Smooth muscle cell (in vitro differentiated cells): ENCODE results near the gene OBP2B. TPM values are rescaled to one million over a fixed set of nuclear protein-coding genes. Genes with fewer than 3 reads are reported as not detected.

Experiments used
- DNase-seq: peaks from one replicate; lab custom pipeline; 2025; ENCODE audit not compliant: unreplicated experiment; lab: John Stamatoyannopoulos, UW
- H2AFZ ChIP-seq: fragments of 200-600 bp; sonication (generic); 2 replicates; pipeline ENCODE4 v1.6.0; 2016; ENCODE audit warnings: antibody characterized with exemption, low read depth, mild to moderate bottlenecking
- H3F3A ChIP-seq: fragments of 200-600 bp; sonication (generic); 2 replicates; pipeline ENCODE4 v1.6.0; 2017; ENCODE audit warnings: antibody characterized with exemption, low read depth
- H3K27ac ChIP-seq: fragments of 200-600 bp; sonication (generic); 2 replicates; pipeline ENCODE4 v1.5.1; 2016; ENCODE audit warnings: low read depth, mild to moderate bottlenecking
- H3K27me3 ChIP-seq: fragments of 200-600 bp; sonication (generic); 2 replicates; pipeline ENCODE4 v1.6.1; 2016; ENCODE audit warnings: low read depth, mild to moderate bottlenecking
- H3K36me3 ChIP-seq: fragments of 200-600 bp; sonication (generic); 2 replicates; pipeline ENCODE4 v1.5.1; 2016; ENCODE audit warnings: low read depth
- H3K4me1 ChIP-seq: fragments of 200-600 bp; sonication (generic); 2 replicates; pipeline ENCODE4 v1.5.1; 2016; ENCODE audit warnings: low read depth
- H3K4me2 ChIP-seq: fragments of 200-600 bp; sonication (generic); 2 replicates; pipeline ENCODE4 v1.6.0; 2016; ENCODE audit warnings: mild to moderate bottlenecking
- H3K4me3 ChIP-seq: fragments of 200-600 bp; sonication (generic); 2 replicates; pipeline ENCODE4 v1.5.1; 2016; ENCODE audit warnings: mild to moderate bottlenecking
- H3K79me2 ChIP-seq: fragments of 200-600 bp; sonication (generic); 2 replicates; pipeline ENCODE4 v1.6.0; 2016; ENCODE audit warnings: low read depth, mild to moderate bottlenecking
- H3K9ac ChIP-seq: fragments of 200-600 bp; sonication (generic); 2 replicates; pipeline ENCODE4 v1.6.0; 2016; ENCODE audit warnings: low read depth
- H3K9me3 ChIP-seq: fragments of 200-600 bp; sonication (generic); replicated peaks from 2 replicates; pipeline ENCODE4 v1.5.1; 2016; ENCODE audit warnings: low read depth
- H4K20me1 ChIP-seq: fragments of 200-600 bp; sonication (generic); 2 replicates; pipeline ENCODE4 v1.6.0; 2016; ENCODE audit warnings: low read depth
- CTCF ChIP-seq: fragments of 200-600 bp; sonication (generic); IDR thresholded peaks from 2 replicates; pipeline ENCODE4 v1.5.1; 2017; ENCODE audit warnings: borderline replicate concordance, mild to moderate bottlenecking, antibody characterized with exemption; ENCODE audit not compliant: insufficient read depth, poor library complexity, severe bottlenecking
- WGBS: methylation state at CpG from one replicate; pipeline ENCODE4 v1.1.7; 2016; ENCODE audit warnings: low lambda C conversion rate; 5-methylcytosine and 5-hydroxymethylcytosine counted together
- polyA plus RNA-seq: library from polyadenylated mRNA; unstranded; fragments of >200 nt; fragmentation: Nextera tagmentation; extraction: Ambion mirVana; gene quantifications from 2 replicates; pipeline ENCODE4 v1.2.1, GENCODE V29; 2016
- total RNA-seq: library from RNA; depleted of rRNA; stranded (reverse); fragments of >200 nt; gene quantifications from 2 replicates; pipeline ENCODE4 v1.2.3, GENCODE V29; 2014

Gene OBP2B
- total and polyA plus RNA-seq, 2 experiments from 2014 or later: not detected

- H3K27me3 ChIP-seq: no peaks in the 10 kb centered on the region
- peak overlapping the region; percentile 81 for H3K4me3 ChIP-seq
- peak overlapping the region; percentile 93 for H2AFZ ChIP-seq
- peaks cover 10% of the 10 kb centered on the region for H3F3A ChIP-seq
- H3K4me2 ChIP-seq: peak overlapping the region; percentile 97
- H3K4me1 ChIP-seq: no peaks in the 10 kb centered on the region
- no peaks in the 10 kb centered on the region for H3K9me3 ChIP-seq
- no peak for TF ChIP-seq CTCF
- peaks cover 6% of the 10 kb centered on the region for H4K20me1 ChIP-seq
- no peak for DNase-seq
- H3K79me2 ChIP-seq: no peaks in the 10 kb centered on the region
- no peaks in the 10 kb centered on the region for H3K36me3 ChIP-seq
- peak overlapping the region; percentile 67 for H3K9ac ChIP-seq
- WGBS: 54% methylated on average over 45 of the region's 54 CpGs
- no peak overlapping the region for H3K27ac ChIP-seq
These were observed 46.1 kb downstream of the OBP2B start for GRCh38 chr9:133162861-133163503.

- Histone ChIP-seq H2AFZ (no peak overlapping the region), H3K4me2 (no peak overlapping the region), H3K36me3 (no peaks in the 10 kb centered on the region), H3K4me3 (no peak overlapping the region), H3K27me3 (no peaks in the 10 kb centered on the region), H3F3A (peaks cover 10% of the 10 kb centered on the region), H3K9ac (no peak overlapping the region), H3K79me2 (no peaks in the 10 kb centered on the region), H3K9me3 (no peaks in the 10 kb centered on the region), H3K4me1 (no peaks in the 10 kb centered on the region), H3K27ac (no peak overlapping the region), H4K20me1 (peaks cover 6% of the 10 kb centered on the region)
- no peak for DNase-seq
- WGBS: 93% methylated on average over 4 of the region's 4 CpGs
- TF ChIP-seq CTCF: no peak
These were observed 47.5 kb downstream of the OBP2B start for GRCh38 chr9:133161547-133161950.

GRCh38 chr9:133160742-133161546 lies 48.1 kb downstream of the OBP2B start:
- Histone ChIP-seq H3K27ac (no peak overlapping the region), H3K9ac (no peak overlapping the region), H3K4me3 (no peak overlapping the region), H3F3A (peaks cover 10% of the 10 kb centered on the region), H3K4me2 (no peak overlapping the region), H3K79me2 (no peaks in the 10 kb centered on the region), H2AFZ (no peak overlapping the region), H3K27me3 (no peaks in the 10 kb centered on the region), H3K9me3 (no peaks in the 10 kb centered on the region), H3K4me1 (no peaks in the 10 kb centered on the region), H4K20me1 (peaks cover 6% of the 10 kb centered on the region), H3K36me3 (no peaks in the 10 kb centered on the region)
- WGBS: 71% methylated on average over 9 of the region's 9 CpGs
- peak; percentile 55 for TF ChIP-seq CTCF
- DNase-seq: no peak
